ENCODE data around the gene RNU1-1. TPM values are rescaled to one million over a fixed set of nuclear protein-coding genes. Genes with fewer than 3 reads are reported as not detected.

Gene RNU1-1
- total and polyA plus RNA-seq, 7 donors: under 0.01 TPM; not detected in 3

- no peaks in the 10 kb centered on the region for H3K27me3 ChIP-seq
- intact Hi-C loops (cut with DNase I): no loop called here
- H3K36me3 ChIP-seq: peaks cover 0 to 17% (median 0%) of the 10 kb centered on the region in 4 donors
- H3K4me1 ChIP-seq: no peaks in the 10 kb centered on the region
- TF ChIP-seq CTCF (IDR thresholded peaks at IDR 0.05): no peak
- no peak for TF ChIP-seq POLR2AphosphoS5 (IDR thresholded peaks at IDR 0.05)
- TF ChIP-seq POLR2A (IDR thresholded peaks at IDR 0.05): no peak
- TF ChIP-seq EP300 (IDR thresholded peaks at IDR 0.05): no peak
- no peak for DNase-seq
- no peak overlapping the region for H3K27ac ChIP-seq
- H3K9me3 ChIP-seq: no peaks in the 10 kb centered on the region
- 92 to 95% methylated on average over 21 of the region's 21 CpGs for WGBS, 2 donors
- H3K4me3 ChIP-seq: no peak overlapping the region
Observed at GRCh38 chr1:16464917-16465625, 49.0 kb downstream of the RNU1-1 start.

Small RNA genes within 50 kb of the gene (small RNA-seq; reads per million reads assigned to genes)
- gene RNU1-1 (0 reads per million in 3 donors), gene RNU1-6P (0 reads per million in 3 donors)

Other genes with a start within 250 kb of the RNU1-1 start
- 10 to 100 TPM; 16.6 to 29.6 (median 20.4) TPM for gene FBXO42, start 161.8 kb downstream of the RNU1-1 start, total RNA-seq
- gene FBXO42, start 161.8 kb downstream of the RNU1-1 start, polyA plus RNA-seq: 10 to 100 TPM in 1 of 3 donors, 1 to 10 TPM in 2; 8.8 to 12.1 (median 9.0) TPM
- gene SZRD1, start 147.0 kb downstream of the RNU1-1 start, total RNA-seq: 10 to 100 TPM; 65.0 to 77.3 (median 68.1) TPM
- gene SZRD1, start 147.0 kb downstream of the RNU1-1 start, polyA plus RNA-seq: 100 to 1,000 TPM in 1 of 3 donors, 10 to 100 TPM in 2; 81.1 to 106 (median 99.6) TPM
- not detected for gene SPATA21, start 76.9 kb downstream of the RNU1-1 start, total RNA-seq
- gene SPATA21, start 76.9 kb downstream of the RNU1-1 start, polyA plus RNA-seq: under 1 TPM; under 0.01 to 0.23 (median 0.17) TPM
- gene NECAP2, start 73.6 kb downstream of the RNU1-1 start, total RNA-seq: 10 to 100 TPM; 22.8 to 38.0 (median 31.2) TPM
- gene NECAP2, start 73.6 kb downstream of the RNU1-1 start, polyA plus RNA-seq: 10 to 100 TPM; 54.7 to 59.2 (median 59.1) TPM
- 10 to 100 TPM; 30.3 to 80.9 (median 37.2) TPM for gene NBPF1, start 99.3 kb upstream of the RNU1-1 start, total RNA-seq
- 10 to 100 TPM; 12.1 to 42.8 (median 21.0) TPM for gene NBPF1, start 99.3 kb upstream of the RNU1-1 start, polyA plus RNA-seq
- under 1 TPM; under 0.01 TPM for gene RNU1-3, start 152.7 kb upstream of the RNU1-1 start, total RNA-seq
- gene RNU1-3, start 152.7 kb upstream of the RNU1-1 start, polyA plus RNA-seq: not detected
- gene RNU1-4, start 226.2 kb upstream of the RNU1-1 start, total RNA-seq: under 1 TPM; under 0.01 TPM
- not detected for gene RNU1-4, start 226.2 kb upstream of the RNU1-1 start, polyA plus RNA-seq